ENCODE measurements around the gene PPIF. TPM values are rescaled to one million over a fixed set of nuclear protein-coding genes. Genes with fewer than 3 reads are reported as not detected.

The PPIF gene
- total RNA-seq, 1 donor from 2014 or later: 27.1 TPM

DNA sequence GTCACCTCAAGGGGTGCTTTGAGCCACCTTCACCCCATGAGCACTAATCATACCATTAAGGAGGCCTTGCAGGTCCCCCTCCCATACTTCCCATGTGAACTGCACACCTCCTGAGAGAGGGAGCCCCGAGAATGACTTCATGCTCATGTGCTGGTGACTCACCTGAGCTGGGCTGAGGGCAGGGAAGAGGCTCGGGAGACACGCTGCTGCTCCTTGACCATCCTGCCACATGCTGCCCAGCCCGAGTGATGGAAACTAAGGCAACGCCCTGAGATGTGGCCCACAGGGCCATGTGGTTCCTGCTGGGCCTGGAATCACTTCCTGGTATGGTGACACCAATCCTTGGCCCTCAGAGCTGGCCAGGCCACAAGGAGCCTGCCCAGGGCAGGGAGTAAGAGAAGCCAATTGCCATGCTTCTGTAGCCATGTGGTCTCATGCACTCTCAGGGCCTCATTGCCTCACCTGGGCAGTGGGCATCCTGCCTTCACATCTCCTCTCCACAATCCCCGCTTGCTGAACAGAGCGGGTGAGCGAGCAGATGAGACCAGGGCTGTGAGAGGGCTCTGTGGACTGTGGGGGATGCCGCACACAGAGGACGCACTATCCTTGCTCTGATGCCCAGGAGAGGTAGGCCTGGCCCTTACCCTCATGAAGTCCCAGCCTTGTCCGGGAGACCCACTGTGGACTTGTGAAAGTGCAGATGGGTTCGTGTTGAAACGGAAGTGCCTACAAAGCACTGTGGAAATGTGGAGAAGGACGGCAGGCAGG is 18.3 kb upstream of the PPIF start:
- Histone ChIP-seq H3K79me2 (ENCODE audit: low read depth) (no peaks in the 10 kb centered on the region), H3K9me3 (ENCODE audit: low read depth) (no peaks in the 10 kb centered on the region), H3K4me2 (no peak overlapping the region), H4K20me1 (ENCODE audit: low read depth) (no peaks in the 10 kb centered on the region), H3F3A (ENCODE audit: low read depth) (no peaks in the 10 kb centered on the region), H3K4me1 (no peaks in the 10 kb centered on the region), H3K9ac (no peak overlapping the region), H3K36me3 (no peaks in the 10 kb centered on the region), H2AFZ (replicated peaks) (no peak overlapping the region), H3K4me3 (no peak overlapping the region), H3K27me3 (no peaks in the 10 kb centered on the region), H3K27ac (no peak overlapping the region)
- TF ChIP-seq EZH2phosphoT487 (IDR thresholded peaks at IDR 0.05) (no peak), EZH2 (IDR thresholded peaks at IDR 0.05) (no peak)
- TF ChIP-seq, protein P1, sequence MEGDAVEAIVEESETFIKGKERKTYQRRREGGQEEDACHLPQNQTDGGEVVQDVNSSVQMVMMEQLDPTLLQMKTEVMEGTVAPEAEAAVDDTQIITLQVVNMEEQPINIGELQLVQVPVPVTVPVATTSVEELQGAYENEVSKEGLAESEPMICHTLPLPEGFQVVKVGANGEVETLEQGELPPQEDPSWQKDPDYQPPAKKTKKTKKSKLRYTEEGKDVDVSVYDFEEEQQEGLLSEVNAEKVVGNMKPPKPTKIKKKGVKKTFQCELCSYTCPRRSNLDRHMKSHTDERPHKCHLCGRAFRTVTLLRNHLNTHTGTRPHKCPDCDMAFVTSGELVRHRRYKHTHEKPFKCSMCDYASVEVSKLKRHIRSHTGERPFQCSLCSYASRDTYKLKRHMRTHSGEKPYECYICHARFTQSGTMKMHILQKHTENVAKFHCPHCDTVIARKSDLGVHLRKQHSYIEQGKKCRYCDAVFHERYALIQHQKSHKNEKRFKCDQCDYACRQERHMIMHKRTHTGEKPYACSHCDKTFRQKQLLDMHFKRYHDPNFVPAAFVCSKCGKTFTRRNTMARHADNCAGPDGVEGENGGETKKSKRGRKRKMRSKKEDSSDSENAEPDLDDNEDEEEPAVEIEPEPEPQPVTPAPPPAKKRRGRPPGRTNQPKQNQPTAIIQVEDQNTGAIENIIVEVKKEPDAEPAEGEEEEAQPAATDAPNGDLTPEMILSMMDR (IDR thresholded peaks at IDR 0.05): no peak
- Mint-ChIP-seq H3K36me3 (no peaks in the 10 kb centered on the region), H3K4me3 (no peak overlapping the region), H3K27me3 (ENCODE audit: insufficient read depth, low read depth) (peaks cover 5% of the 10 kb centered on the region), H3K9me3 (peaks cover 7% of the 10 kb centered on the region), H3K4me1 (no peaks in the 10 kb centered on the region), H3K27ac (no peak overlapping the region)
- no peak for DNase-seq (ENCODE audit: low spot score)

DNA sequence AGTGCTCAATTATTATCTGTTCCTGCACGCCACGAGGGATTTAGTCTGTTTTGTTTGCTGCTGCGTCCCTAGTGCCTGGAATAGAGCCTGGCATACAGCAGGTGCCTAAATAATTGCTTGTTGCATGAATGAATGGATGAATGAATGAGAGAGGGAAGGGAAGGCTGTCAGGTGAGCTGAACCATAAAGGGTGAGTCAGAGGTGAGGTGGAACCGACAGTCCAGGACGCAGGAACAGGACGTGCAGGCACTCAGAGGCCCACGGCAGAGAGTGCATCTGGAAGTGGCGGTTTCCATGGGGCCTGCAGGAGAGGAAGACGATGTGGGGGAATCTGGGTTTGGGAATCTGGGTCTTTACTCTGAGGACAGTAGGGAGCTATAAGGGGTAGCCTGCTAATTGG is 17.7 kb upstream of the PPIF start:
- DNase-seq (ENCODE audit: low spot score): no peak
- no peaks in the 10 kb centered on the region for H3K27me3 ChIP-seq
- H3K79me2 ChIP-seq (ENCODE audit: low read depth): no peaks in the 10 kb centered on the region
- no peaks in the 10 kb centered on the region for H3F3A ChIP-seq (ENCODE audit: low read depth)
- Mint-ChIP-seq H3K4me1 (no peaks in the 10 kb centered on the region), H3K4me3 (peak overlapping the region; percentile 5), H3K9me3 (peaks cover 7% of the 10 kb centered on the region), H3K27me3 (ENCODE audit: insufficient read depth, low read depth) (peaks cover 5% of the 10 kb centered on the region), H3K36me3 (no peaks in the 10 kb centered on the region), H3K27ac (no peak overlapping the region)
- H3K4me3 ChIP-seq: no peak overlapping the region
- H3K4me1 ChIP-seq: no peaks in the 10 kb centered on the region
- no peaks in the 10 kb centered on the region for H3K9me3 ChIP-seq (ENCODE audit: low read depth)
- no peak overlapping the region for H3K4me2 ChIP-seq
- no peak overlapping the region for H3K27ac ChIP-seq
- H4K20me1 ChIP-seq (ENCODE audit: low read depth): no peaks in the 10 kb centered on the region
- TF ChIP-seq EZH2phosphoT487 (IDR thresholded peaks at IDR 0.05): no peak
- no peak for TF ChIP-seq EZH2 (IDR thresholded peaks at IDR 0.05)
- TF ChIP-seq, protein P1 (IDR thresholded peaks at IDR 0.05): no peak
- no peak overlapping the region for H2AFZ ChIP-seq (replicated peaks)
- H3K36me3 ChIP-seq: no peaks in the 10 kb centered on the region
- H3K9ac ChIP-seq: no peak overlapping the region

DNA sequence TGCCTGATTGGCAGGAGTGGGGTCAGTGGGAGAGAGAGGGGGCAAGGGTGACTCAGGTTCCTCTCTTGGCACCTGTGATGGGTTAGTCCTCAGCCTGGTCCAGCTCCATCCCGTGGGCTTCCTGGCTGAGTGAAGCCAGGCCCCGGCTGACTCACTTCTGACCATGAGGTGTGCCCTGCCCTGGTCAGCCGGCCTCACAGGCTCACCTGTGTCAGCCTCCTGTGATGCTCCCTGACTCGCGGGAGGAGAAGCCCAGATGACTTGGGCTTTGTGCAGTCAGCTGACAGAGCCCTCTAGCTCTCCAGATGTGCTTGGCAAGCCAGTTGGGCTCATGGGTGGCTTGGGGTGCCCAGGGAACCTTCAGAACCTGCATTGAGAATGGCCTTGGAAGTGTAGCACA is 16.0 kb upstream of the PPIF start:
- H3K27me3 ChIP-seq: no peaks in the 10 kb centered on the region
- H4K20me1 ChIP-seq (ENCODE audit: low read depth): no peaks in the 10 kb centered on the region
- no peaks in the 10 kb centered on the region for H3K4me1 ChIP-seq
- Mint-ChIP-seq H3K9me3 (peaks cover 7% of the 10 kb centered on the region), H3K4me1 (peaks cover 5% of the 10 kb centered on the region), H3K36me3 (no peaks in the 10 kb centered on the region), H3K27ac (no peak overlapping the region), H3K27me3 (ENCODE audit: insufficient read depth, low read depth) (peaks cover 7% of the 10 kb centered on the region), H3K4me3 (no peak overlapping the region)
- H3F3A ChIP-seq (ENCODE audit: low read depth): no peaks in the 10 kb centered on the region
- H3K27ac ChIP-seq: no peak overlapping the region
- no peak overlapping the region for H2AFZ ChIP-seq (replicated peaks)
- no peak for TF ChIP-seq EZH2 (IDR thresholded peaks at IDR 0.05)
- TF ChIP-seq, protein P1 (IDR thresholded peaks at IDR 0.05): no peak
- no peak for TF ChIP-seq EZH2phosphoT487 (IDR thresholded peaks at IDR 0.05)
- no peak for DNase-seq (ENCODE audit: low spot score)
- H3K36me3 ChIP-seq: no peaks in the 10 kb centered on the region
- H3K79me2 ChIP-seq (ENCODE audit: low read depth): no peaks in the 10 kb centered on the region
- H3K9ac ChIP-seq: no peak overlapping the region
- H3K9me3 ChIP-seq (ENCODE audit: low read depth): no peaks in the 10 kb centered on the region
- H3K4me3 ChIP-seq: no peak overlapping the region
- H3K4me2 ChIP-seq: no peak overlapping the region

Measured in neural progenitor cell (in vitro differentiated cells).